ENCODE data around the gene NABP1. TPM values are rescaled to one million over a fixed set of nuclear protein-coding genes. Genes with fewer than 3 reads are reported as not detected.

The NABP1 gene
- total and polyA plus RNA-seq, 4 donors: 3.6 to 35.5 (median 18.4) TPM

DNA sequence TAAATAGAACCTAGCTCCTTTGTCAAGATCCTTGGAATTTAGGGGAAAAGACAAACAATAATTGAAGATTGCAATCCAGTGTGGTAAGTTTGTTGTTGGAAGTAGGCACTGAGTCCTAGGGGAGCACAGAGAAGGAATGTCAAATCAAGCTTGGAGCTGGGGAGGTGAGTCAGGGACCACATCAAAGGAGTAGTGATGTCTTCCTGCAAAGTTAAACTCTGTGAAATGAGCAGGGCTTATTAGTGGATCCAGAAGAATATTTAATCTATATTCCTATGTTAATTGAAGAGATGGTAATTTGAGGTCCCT lies 41.7 kb upstream of the NABP1 start:
- Histone ChIP-seq H3K9ac (ENCODE audit: low read depth in 1 of 2, low read length in 2 of 2) (no peak overlapping the region), H3K9me3 (ENCODE audit: control insufficient read depth in 4 of 4, low read length in 3 of 4) (no peaks in the 10 kb centered on the region), H3K36me3 (ENCODE audit: control insufficient read depth in 4 of 4, insufficient read depth in 3 of 4, low read depth in 1 of 4, low read length in 3 of 4) (no peaks in the 10 kb centered on the region), H3K27me3 (ENCODE audit: control insufficient read depth in 4 of 4, insufficient read depth in 4 of 4, low read length in 3 of 4) (no peaks in the 10 kb centered on the region), H3K4me3 (ENCODE audit: low read depth in 1 of 3, low read length in 3 of 3) (no peak overlapping the region), H3K27ac (ENCODE audit: low read depth in 1 of 2, low read length in 2 of 2) (no peak overlapping the region), H3K4me1 (ENCODE audit: control insufficient read depth in 4 of 4, insufficient read depth in 4 of 4, low read length in 3 of 4) (peaks cover 0 to 4% (median 0%) of the 10 kb centered on the region in 4 donors)
- no peak for TF ChIP-seq NR2F2 (IDR thresholded peaks at IDR 0.05)
- no peak for TF ChIP-seq EGR1 (IDR thresholded peaks at IDR 0.05; ENCODE audit: low read depth in 2 of 2)
- TF ChIP-seq, protein P1, sequence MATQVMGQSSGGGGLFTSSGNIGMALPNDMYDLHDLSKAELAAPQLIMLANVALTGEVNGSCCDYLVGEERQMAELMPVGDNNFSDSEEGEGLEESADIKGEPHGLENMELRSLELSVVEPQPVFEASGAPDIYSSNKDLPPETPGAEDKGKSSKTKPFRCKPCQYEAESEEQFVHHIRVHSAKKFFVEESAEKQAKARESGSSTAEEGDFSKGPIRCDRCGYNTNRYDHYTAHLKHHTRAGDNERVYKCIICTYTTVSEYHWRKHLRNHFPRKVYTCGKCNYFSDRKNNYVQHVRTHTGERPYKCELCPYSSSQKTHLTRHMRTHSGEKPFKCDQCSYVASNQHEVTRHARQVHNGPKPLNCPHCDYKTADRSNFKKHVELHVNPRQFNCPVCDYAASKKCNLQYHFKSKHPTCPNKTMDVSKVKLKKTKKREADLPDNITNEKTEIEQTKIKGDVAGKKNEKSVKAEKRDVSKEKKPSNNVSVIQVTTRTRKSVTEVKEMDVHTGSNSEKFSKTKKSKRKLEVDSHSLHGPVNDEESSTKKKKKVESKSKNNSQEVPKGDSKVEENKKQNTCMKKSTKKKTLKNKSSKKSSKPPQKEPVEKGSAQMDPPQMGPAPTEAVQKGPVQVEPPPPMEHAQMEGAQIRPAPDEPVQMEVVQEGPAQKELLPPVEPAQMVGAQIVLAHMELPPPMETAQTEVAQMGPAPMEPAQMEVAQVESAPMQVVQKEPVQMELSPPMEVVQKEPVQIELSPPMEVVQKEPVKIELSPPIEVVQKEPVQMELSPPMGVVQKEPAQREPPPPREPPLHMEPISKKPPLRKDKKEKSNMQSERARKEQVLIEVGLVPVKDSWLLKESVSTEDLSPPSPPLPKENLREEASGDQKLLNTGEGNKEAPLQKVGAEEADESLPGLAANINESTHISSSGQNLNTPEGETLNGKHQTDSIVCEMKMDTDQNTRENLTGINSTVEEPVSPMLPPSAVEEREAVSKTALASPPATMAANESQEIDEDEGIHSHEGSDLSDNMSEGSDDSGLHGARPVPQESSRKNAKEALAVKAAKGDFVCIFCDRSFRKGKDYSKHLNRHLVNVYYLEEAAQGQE (IDR thresholded peaks at IDR 0.05): no peak
- TF ChIP-seq RAD21 (IDR thresholded peaks at IDR 0.05): no peak
- TF ChIP-seq FOXA2 (IDR thresholded peaks at IDR 0.05): no peak
- no peak for TF ChIP-seq GABPA (IDR thresholded peaks at IDR 0.05 in 1 of 2, conservative IDR thresholded peaks at IDR 0.05 in 1 of 2)
- TF ChIP-seq RXRA (IDR thresholded peaks at IDR 0.05): no peak
- TF ChIP-seq HNF4G (IDR thresholded peaks at IDR 0.05): no peak
- TF ChIP-seq HNF4A (conservative IDR thresholded peaks at IDR 0.05): no peak
- TF ChIP-seq TAF1 (conservative IDR thresholded peaks at IDR 0.05): no peak
- TF ChIP-seq FOXA1 (IDR thresholded peaks at IDR 0.05): no peak
- DNase-seq (ENCODE audit: low spot score): no peak

DNA sequence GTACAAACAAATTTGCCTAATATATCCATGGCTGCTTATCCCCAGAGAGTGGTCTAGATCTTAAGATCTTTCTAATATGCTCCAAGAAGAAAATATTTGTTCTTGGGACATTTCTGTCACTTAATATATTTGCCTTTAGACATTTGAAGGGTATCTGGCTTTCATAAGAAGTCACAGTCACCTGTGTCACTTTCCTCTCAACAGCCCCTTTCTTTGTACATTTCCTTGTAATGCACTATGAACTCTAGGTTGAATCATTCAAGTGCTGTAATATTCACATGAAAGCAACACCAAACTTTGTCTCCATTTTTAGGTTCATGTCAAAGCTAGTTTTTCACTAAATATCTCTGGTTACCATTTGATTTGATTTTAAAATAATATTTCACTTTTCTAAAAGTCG lies 41.4 kb upstream of the NABP1 start:
- Histone ChIP-seq H3K27me3 (ENCODE audit: control insufficient read depth in 4 of 4, insufficient read depth in 4 of 4, low read length in 3 of 4) (no peaks in the 10 kb centered on the region), H3K27ac (ENCODE audit: low read depth in 1 of 2, low read length in 2 of 2) (no peak overlapping the region), H3K9me3 (ENCODE audit: control insufficient read depth in 4 of 4, low read length in 3 of 4) (no peaks in the 10 kb centered on the region), H3K4me1 (ENCODE audit: control insufficient read depth in 4 of 4, insufficient read depth in 4 of 4, low read length in 3 of 4) (peaks cover 0 to 4% (median 0%) of the 10 kb centered on the region in 4 donors), H3K36me3 (ENCODE audit: control insufficient read depth in 4 of 4, insufficient read depth in 3 of 4, low read depth in 1 of 4, low read length in 3 of 4) (no peaks in the 10 kb centered on the region), H3K4me3 (ENCODE audit: low read depth in 1 of 3, low read length in 3 of 3) (no peak overlapping the region), H3K9ac (ENCODE audit: low read depth in 1 of 2, low read length in 2 of 2) (no peak overlapping the region)
- no peak for DNase-seq (ENCODE audit: low spot score)
- WGBS: 94% methylated on average over 1 of the region's 1 CpG
- TF ChIP-seq HNF4A (conservative IDR thresholded peaks at IDR 0.05) (no peak), HNF4G (IDR thresholded peaks at IDR 0.05) (no peak), FOXA1 (IDR thresholded peaks at IDR 0.05) (no peak), GABPA (IDR thresholded peaks at IDR 0.05 in 1 of 2, conservative IDR thresholded peaks at IDR 0.05 in 1 of 2) (no peak), SP1 (IDR thresholded peaks at IDR 0.05) (no peak), FOXA2 (IDR thresholded peaks at IDR 0.05) (no peak), RAD21 (IDR thresholded peaks at IDR 0.05) (no peak), JUND (IDR thresholded peaks at IDR 0.05) (no peak), TAF1 (conservative IDR thresholded peaks at IDR 0.05) (no peak), YY1 (IDR thresholded peaks at IDR 0.05) (no peak), NR2F2 (IDR thresholded peaks at IDR 0.05) (no peak), EGR1 (IDR thresholded peaks at IDR 0.05; ENCODE audit: low read depth in 2 of 2) (no peak)
- TF ChIP-seq, protein P2, sequence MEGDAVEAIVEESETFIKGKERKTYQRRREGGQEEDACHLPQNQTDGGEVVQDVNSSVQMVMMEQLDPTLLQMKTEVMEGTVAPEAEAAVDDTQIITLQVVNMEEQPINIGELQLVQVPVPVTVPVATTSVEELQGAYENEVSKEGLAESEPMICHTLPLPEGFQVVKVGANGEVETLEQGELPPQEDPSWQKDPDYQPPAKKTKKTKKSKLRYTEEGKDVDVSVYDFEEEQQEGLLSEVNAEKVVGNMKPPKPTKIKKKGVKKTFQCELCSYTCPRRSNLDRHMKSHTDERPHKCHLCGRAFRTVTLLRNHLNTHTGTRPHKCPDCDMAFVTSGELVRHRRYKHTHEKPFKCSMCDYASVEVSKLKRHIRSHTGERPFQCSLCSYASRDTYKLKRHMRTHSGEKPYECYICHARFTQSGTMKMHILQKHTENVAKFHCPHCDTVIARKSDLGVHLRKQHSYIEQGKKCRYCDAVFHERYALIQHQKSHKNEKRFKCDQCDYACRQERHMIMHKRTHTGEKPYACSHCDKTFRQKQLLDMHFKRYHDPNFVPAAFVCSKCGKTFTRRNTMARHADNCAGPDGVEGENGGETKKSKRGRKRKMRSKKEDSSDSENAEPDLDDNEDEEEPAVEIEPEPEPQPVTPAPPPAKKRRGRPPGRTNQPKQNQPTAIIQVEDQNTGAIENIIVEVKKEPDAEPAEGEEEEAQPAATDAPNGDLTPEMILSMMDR (IDR thresholded peaks at IDR 0.05; ENCODE audit: low read depth, low read length, missing input control): no peak
- TF ChIP-seq, protein P1 (IDR thresholded peaks at IDR 0.05): no peak
- TF ChIP-seq, protein P3, sequence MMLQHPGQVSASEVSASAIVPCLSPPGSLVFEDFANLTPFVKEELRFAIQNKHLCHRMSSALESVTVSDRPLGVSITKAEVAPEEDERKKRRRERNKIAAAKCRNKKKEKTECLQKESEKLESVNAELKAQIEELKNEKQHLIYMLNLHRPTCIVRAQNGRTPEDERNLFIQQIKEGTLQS (IDR thresholded peaks at IDR 0.05): no peak
- TF ChIP-seq, protein P4, sequence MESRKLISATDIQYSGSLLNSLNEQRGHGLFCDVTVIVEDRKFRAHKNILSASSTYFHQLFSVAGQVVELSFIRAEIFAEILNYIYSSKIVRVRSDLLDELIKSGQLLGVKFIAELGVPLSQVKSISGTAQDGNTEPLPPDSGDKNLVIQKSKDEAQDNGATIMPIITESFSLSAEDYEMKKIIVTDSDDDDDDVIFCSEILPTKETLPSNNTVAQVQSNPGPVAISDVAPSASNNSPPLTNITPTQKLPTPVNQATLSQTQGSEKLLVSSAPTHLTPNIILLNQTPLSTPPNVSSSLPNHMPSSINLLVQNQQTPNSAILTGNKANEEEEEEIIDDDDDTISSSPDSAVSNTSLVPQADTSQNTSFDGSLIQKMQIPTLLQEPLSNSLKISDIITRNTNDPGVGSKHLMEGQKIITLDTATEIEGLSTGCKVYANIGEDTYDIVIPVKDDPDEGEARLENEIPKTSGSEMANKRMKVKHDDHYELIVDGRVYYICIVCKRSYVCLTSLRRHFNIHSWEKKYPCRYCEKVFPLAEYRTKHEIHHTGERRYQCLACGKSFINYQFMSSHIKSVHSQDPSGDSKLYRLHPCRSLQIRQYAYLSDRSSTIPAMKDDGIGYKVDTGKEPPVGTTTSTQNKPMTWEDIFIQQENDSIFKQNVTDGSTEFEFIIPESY (IDR thresholded peaks at IDR 0.05): no peak
- TF ChIP-seq, protein P5, sequence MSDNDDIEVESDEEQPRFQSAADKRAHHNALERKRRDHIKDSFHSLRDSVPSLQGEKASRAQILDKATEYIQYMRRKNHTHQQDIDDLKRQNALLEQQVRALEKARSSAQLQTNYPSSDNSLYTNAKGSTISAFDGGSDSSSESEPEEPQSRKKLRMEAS (IDR thresholded peaks at IDR 0.05): no peak
